ENCODE measurements around the gene CYP46A1. TPM values are rescaled to one million over a fixed set of nuclear protein-coding genes. Genes with fewer than 3 reads are reported as not detected.
A peak's percentile ranks its signal among the peaks of the same experiment; 100 is the strongest.

CYP46A1 gene
- total RNA-seq, 1 experiment from 2014 or later: 0.59 TPM

DNA sequence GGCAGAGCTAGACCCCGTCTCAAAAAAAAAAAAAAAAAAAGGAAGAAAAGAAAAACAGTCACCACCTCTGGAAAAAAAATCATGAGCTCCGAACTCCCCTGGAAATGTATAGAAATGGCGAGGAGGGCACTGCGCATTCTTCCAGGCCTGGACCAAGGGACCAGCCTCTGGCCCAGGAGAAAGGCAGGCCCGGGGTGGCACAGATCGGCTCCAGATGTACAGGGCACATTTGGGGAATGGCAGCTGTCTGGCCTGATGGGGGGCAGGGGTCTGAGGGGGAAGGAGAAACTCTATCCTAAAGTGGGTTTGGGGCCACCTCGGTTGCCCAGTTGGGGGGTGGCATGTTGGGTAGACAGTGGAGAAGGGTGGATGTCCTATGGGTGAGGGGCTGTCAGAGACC lies 63.1 kb downstream of the CYP46A1 start:
- Histone ChIP-seq H2BK12ac (ENCODE audit: insufficient read length, low read depth, low read length) (no peak overlapping the region), H4K5ac (ENCODE audit: insufficient read length, low read depth, low read length) (no peak overlapping the region), H3K79me2 (ENCODE audit: insufficient read depth, low read length) (no peaks in the 10 kb centered on the region), H3K23me2 (ENCODE audit: insufficient read length, low read depth, low read length, poor library complexity, severe bottlenecking) (no peaks in the 10 kb centered on the region), H3K9me3 (ENCODE audit: control insufficient read depth, low read depth, low read length) (no peaks in the 10 kb centered on the region), H2BK120ac (ENCODE audit: low read depth, low read length, poor library complexity, severe bottlenecking) (no peak overlapping the region), H3K79me1 (ENCODE audit: insufficient read depth, low read depth, low read length, poor library complexity, severe bottlenecking) (no peaks in the 10 kb centered on the region), H3K14ac (ENCODE audit: insufficient read depth, low read length) (no peak overlapping the region), H3K27me3 (ENCODE audit: insufficient read depth, low read length) (no peaks in the 10 kb centered on the region), H3K27ac (ENCODE audit: insufficient read length, low read depth, low read length) (no peak overlapping the region), H2BK5ac (ENCODE audit: insufficient read length, low read length) (no peak overlapping the region), H2AK5ac (ENCODE audit: insufficient read length, low read length) (no peak overlapping the region), H3K4ac (ENCODE audit: low read depth, low read length) (no peak overlapping the region), H2BK20ac (ENCODE audit: low read depth, low read length, poor library complexity, severe bottlenecking) (no peak overlapping the region), H3K18ac (ENCODE audit: insufficient read length, low read depth, low read length) (no peak overlapping the region), H2BK15ac (ENCODE audit: low read depth, low read length) (no peak overlapping the region), H2AFZ (ENCODE audit: low read length) (no peak overlapping the region), H3K23ac (ENCODE audit: insufficient read length, low read depth, low read length) (no peak overlapping the region), H3T11ph (ENCODE audit: low read length) (no peak overlapping the region), H4K8ac (replicated peaks; ENCODE audit: insufficient read length, low read depth, low read length) (no peak overlapping the region), H3K9ac (ENCODE audit: extremely low read depth, insufficient read length, low read length) (no peak overlapping the region), H4K91ac (ENCODE audit: insufficient read length, low read depth, low read length) (no peak overlapping the region), H4K20me1 (ENCODE audit: control insufficient read depth, insufficient read depth, insufficient read length) (no peaks in the 10 kb centered on the region), H3K4me1 (ENCODE audit: insufficient read depth, low read length) (peaks cover 8% of the 10 kb centered on the region), H3K56ac (ENCODE audit: insufficient read length, low read depth, low read length) (no peak overlapping the region), H3K4me2 (ENCODE audit: insufficient read depth, insufficient read length, low read length) (no peak overlapping the region)
- no peaks in the 10 kb centered on the region; a peak in 1 of 7 replicates for H3K36me3 Mint-ChIP-seq (ENCODE audit: insufficient read depth in 1 of 3, low read depth in 3 of 3)
- no peaks in the 10 kb centered on the region; a peak in 1 of 5 replicates for H3K9me3 Mint-ChIP-seq
- no peak for DNase-seq
- no peak overlapping the region for H3K4me3 Mint-ChIP-seq
- TF ChIP-seq, protein P1, sequence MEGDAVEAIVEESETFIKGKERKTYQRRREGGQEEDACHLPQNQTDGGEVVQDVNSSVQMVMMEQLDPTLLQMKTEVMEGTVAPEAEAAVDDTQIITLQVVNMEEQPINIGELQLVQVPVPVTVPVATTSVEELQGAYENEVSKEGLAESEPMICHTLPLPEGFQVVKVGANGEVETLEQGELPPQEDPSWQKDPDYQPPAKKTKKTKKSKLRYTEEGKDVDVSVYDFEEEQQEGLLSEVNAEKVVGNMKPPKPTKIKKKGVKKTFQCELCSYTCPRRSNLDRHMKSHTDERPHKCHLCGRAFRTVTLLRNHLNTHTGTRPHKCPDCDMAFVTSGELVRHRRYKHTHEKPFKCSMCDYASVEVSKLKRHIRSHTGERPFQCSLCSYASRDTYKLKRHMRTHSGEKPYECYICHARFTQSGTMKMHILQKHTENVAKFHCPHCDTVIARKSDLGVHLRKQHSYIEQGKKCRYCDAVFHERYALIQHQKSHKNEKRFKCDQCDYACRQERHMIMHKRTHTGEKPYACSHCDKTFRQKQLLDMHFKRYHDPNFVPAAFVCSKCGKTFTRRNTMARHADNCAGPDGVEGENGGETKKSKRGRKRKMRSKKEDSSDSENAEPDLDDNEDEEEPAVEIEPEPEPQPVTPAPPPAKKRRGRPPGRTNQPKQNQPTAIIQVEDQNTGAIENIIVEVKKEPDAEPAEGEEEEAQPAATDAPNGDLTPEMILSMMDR (conservative IDR thresholded peaks at IDR 0.05): no peak
- H3K27ac Mint-ChIP-seq: peak overlapping the region in 1 of 3 experiments; percentile 69; a peak in 1 of 7 replicates
- peaks cover 28 to 33% of the 10 kb centered on the region in 2 experiments for H3K4me1 Mint-ChIP-seq
- WGBS (ENCODE audit: extremely low coverage, insufficient read length, low lambda C conversion rate): no CpG with 5 or more reads among the region's 7 CpGs
- peaks cover 23% of the 10 kb centered on the region for H3K27me3 Mint-ChIP-seq (ENCODE audit: low read depth)

All from H9 (cell line).